ENCODE results near the gene DISP2. TPM values are rescaled to one million over a fixed set of nuclear protein-coding genes. Genes with fewer than 3 reads are reported as not detected.

Gene DISP2
- total and polyA plus RNA-seq, 4 donors, result under 0.01 to 0.23 (median under 0.01) TPM; not detected in 1

DNA sequence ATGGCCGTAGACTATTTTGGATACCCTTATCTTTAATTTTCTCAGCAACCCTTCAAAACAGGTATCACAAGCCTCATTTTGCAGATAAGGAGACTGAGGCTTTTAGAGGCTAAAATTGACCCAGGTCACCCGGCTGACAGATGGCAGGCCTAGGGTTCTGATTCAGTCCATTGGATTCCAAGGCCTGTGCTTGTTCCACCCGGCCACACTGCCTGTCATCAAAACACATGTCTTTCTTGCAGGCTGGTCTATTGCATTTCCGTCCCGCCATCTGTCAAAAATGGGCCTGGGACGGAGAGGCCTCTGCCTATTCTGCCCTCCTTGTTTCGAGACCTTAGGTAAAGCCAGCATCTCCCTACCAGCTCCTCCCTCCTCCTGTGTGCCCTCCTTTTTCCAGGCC lies 26.4 kb upstream of the DISP2 start:
- no peak overlapping the region for H3K4me3 ChIP-seq (ENCODE audit: low read depth in 1 of 3, low read length in 3 of 3)
- no peak overlapping the region for H3K27ac ChIP-seq (ENCODE audit: low read depth in 1 of 2, low read length in 2 of 2)
- TF ChIP-seq TAF1 (conservative IDR thresholded peaks at IDR 0.05) (no peak), EGR1 (IDR thresholded peaks at IDR 0.05; ENCODE audit: low read depth in 2 of 2) (no peak), FOXA2 (IDR thresholded peaks at IDR 0.05) (no peak), YY1 (IDR thresholded peaks at IDR 0.05) (no peak), HNF4G (IDR thresholded peaks at IDR 0.05) (no peak), RXRA (IDR thresholded peaks at IDR 0.05) (no peak), SP1 (IDR thresholded peaks at IDR 0.05) (no peak), JUND (IDR thresholded peaks at IDR 0.05) (no peak), NR2F2 (IDR thresholded peaks at IDR 0.05) (no peak)
- TF ChIP-seq, protein P1, sequence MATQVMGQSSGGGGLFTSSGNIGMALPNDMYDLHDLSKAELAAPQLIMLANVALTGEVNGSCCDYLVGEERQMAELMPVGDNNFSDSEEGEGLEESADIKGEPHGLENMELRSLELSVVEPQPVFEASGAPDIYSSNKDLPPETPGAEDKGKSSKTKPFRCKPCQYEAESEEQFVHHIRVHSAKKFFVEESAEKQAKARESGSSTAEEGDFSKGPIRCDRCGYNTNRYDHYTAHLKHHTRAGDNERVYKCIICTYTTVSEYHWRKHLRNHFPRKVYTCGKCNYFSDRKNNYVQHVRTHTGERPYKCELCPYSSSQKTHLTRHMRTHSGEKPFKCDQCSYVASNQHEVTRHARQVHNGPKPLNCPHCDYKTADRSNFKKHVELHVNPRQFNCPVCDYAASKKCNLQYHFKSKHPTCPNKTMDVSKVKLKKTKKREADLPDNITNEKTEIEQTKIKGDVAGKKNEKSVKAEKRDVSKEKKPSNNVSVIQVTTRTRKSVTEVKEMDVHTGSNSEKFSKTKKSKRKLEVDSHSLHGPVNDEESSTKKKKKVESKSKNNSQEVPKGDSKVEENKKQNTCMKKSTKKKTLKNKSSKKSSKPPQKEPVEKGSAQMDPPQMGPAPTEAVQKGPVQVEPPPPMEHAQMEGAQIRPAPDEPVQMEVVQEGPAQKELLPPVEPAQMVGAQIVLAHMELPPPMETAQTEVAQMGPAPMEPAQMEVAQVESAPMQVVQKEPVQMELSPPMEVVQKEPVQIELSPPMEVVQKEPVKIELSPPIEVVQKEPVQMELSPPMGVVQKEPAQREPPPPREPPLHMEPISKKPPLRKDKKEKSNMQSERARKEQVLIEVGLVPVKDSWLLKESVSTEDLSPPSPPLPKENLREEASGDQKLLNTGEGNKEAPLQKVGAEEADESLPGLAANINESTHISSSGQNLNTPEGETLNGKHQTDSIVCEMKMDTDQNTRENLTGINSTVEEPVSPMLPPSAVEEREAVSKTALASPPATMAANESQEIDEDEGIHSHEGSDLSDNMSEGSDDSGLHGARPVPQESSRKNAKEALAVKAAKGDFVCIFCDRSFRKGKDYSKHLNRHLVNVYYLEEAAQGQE (IDR thresholded peaks at IDR 0.05), result no peak
- TF ChIP-seq, protein P2, sequence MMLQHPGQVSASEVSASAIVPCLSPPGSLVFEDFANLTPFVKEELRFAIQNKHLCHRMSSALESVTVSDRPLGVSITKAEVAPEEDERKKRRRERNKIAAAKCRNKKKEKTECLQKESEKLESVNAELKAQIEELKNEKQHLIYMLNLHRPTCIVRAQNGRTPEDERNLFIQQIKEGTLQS (IDR thresholded peaks at IDR 0.05), result no peak
- no peak for DNase-seq (ENCODE audit: low spot score)
- H3K4me1 ChIP-seq (ENCODE audit: control insufficient read depth in 4 of 4, insufficient read depth in 4 of 4, low read length in 3 of 4), result peaks cover 0 to 14% (median 2%) of the 10 kb centered on the region in 4 donors
- no peak overlapping the region for H3K9ac ChIP-seq (ENCODE audit: low read depth in 1 of 2, low read length in 2 of 2)
- no peaks in the 10 kb centered on the region for H3K36me3 ChIP-seq (ENCODE audit: control insufficient read depth in 4 of 4, insufficient read depth in 3 of 4, low read depth in 1 of 4, low read length in 3 of 4)
- H3K9me3 ChIP-seq (ENCODE audit: control insufficient read depth in 4 of 4, low read length in 3 of 4), result no peaks in the 10 kb centered on the region
- WGBS, result 96% methylated on average over 7 of the region's 7 CpGs
- H3K27me3 ChIP-seq (ENCODE audit: control insufficient read depth in 4 of 4, insufficient read depth in 4 of 4, low read length in 3 of 4), result no peaks in the 10 kb centered on the region

DNA sequence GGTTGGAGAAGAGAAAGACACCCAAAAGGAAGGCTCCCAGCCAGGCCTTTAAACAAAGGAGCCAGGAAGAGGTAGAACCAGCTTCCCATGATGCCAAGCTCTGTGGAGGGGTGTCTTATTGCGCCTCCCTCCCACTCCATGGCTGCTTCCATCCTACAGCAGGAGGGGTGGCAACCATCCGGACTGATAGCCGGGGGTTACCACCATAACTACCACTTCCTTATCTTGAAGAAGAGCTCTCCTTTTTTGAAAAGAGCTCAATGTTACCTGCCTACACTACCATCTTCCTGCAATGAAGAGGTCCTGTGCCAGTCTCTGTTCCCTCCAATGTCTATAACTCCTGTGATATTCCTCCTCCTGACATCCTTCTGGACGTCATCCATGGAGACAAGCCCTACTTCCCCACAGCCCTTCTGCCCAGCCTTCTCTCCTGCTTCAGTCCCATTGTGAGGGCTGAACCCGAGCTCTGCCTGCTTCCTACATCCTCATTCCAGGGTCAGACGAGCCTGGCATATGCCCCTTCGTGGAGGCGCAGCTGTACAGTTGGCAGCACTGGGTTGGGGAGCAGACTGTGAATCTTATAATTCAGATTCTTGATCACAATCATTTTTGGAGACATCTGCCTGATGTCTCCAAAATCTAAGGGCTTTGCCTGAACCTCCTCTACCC lies 25.8 kb upstream of the DISP2 start:
- DNase-seq (ENCODE audit: low spot score), result no peak
- H3K4me3 ChIP-seq (ENCODE audit: low read depth in 1 of 3, low read length in 3 of 3), result no peak overlapping the region
- H3K36me3 ChIP-seq (ENCODE audit: control insufficient read depth in 4 of 4, insufficient read depth in 3 of 4, low read depth in 1 of 4, low read length in 3 of 4), result no peaks in the 10 kb centered on the region
- H3K9ac ChIP-seq (ENCODE audit: low read depth in 1 of 2, low read length in 2 of 2), result no peak overlapping the region
- WGBS, result 74% methylated on average over 8 of the region's 8 CpGs
- no peak for TF ChIP-seq JUND (IDR thresholded peaks at IDR 0.05)
- no peak for TF ChIP-seq YY1 (IDR thresholded peaks at IDR 0.05)
- no peak for TF ChIP-seq TAF1 (conservative IDR thresholded peaks at IDR 0.05)
- no peak for TF ChIP-seq HNF4G (IDR thresholded peaks at IDR 0.05)
- no peak for TF ChIP-seq SP1 (IDR thresholded peaks at IDR 0.05)
- TF ChIP-seq RXRA (IDR thresholded peaks at IDR 0.05), result no peak
- no peak for TF ChIP-seq FOXA2 (IDR thresholded peaks at IDR 0.05)
- TF ChIP-seq, protein P2 (IDR thresholded peaks at IDR 0.05), result no peak
- TF ChIP-seq GABPA (IDR thresholded peaks at IDR 0.05 in 1 of 2, conservative IDR thresholded peaks at IDR 0.05 in 1 of 2), result no peak
- no peak for TF ChIP-seq FOXA1 (IDR thresholded peaks at IDR 0.05)
- no peak for TF ChIP-seq HNF4A (conservative IDR thresholded peaks at IDR 0.05)
- TF ChIP-seq, protein P3, sequence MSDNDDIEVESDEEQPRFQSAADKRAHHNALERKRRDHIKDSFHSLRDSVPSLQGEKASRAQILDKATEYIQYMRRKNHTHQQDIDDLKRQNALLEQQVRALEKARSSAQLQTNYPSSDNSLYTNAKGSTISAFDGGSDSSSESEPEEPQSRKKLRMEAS (IDR thresholded peaks at IDR 0.05), result no peak
- no peak for TF ChIP-seq RAD21 (IDR thresholded peaks at IDR 0.05)
- TF ChIP-seq, protein P4, sequence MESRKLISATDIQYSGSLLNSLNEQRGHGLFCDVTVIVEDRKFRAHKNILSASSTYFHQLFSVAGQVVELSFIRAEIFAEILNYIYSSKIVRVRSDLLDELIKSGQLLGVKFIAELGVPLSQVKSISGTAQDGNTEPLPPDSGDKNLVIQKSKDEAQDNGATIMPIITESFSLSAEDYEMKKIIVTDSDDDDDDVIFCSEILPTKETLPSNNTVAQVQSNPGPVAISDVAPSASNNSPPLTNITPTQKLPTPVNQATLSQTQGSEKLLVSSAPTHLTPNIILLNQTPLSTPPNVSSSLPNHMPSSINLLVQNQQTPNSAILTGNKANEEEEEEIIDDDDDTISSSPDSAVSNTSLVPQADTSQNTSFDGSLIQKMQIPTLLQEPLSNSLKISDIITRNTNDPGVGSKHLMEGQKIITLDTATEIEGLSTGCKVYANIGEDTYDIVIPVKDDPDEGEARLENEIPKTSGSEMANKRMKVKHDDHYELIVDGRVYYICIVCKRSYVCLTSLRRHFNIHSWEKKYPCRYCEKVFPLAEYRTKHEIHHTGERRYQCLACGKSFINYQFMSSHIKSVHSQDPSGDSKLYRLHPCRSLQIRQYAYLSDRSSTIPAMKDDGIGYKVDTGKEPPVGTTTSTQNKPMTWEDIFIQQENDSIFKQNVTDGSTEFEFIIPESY (IDR thresholded peaks at IDR 0.05), result no peak
- TF ChIP-seq, protein P1 (IDR thresholded peaks at IDR 0.05), result no peak
- TF ChIP-seq, protein P5, sequence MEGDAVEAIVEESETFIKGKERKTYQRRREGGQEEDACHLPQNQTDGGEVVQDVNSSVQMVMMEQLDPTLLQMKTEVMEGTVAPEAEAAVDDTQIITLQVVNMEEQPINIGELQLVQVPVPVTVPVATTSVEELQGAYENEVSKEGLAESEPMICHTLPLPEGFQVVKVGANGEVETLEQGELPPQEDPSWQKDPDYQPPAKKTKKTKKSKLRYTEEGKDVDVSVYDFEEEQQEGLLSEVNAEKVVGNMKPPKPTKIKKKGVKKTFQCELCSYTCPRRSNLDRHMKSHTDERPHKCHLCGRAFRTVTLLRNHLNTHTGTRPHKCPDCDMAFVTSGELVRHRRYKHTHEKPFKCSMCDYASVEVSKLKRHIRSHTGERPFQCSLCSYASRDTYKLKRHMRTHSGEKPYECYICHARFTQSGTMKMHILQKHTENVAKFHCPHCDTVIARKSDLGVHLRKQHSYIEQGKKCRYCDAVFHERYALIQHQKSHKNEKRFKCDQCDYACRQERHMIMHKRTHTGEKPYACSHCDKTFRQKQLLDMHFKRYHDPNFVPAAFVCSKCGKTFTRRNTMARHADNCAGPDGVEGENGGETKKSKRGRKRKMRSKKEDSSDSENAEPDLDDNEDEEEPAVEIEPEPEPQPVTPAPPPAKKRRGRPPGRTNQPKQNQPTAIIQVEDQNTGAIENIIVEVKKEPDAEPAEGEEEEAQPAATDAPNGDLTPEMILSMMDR (IDR thresholded peaks at IDR 0.05; ENCODE audit: low read depth, low read length, missing input control), result no peak
- no peak for TF ChIP-seq EGR1 (IDR thresholded peaks at IDR 0.05; ENCODE audit: low read depth in 2 of 2)
- TF ChIP-seq NR2F2 (IDR thresholded peaks at IDR 0.05), result no peak
- no peaks in the 10 kb centered on the region for H3K27me3 ChIP-seq (ENCODE audit: control insufficient read depth in 4 of 4, insufficient read depth in 4 of 4, low read length in 3 of 4)
- no peaks in the 10 kb centered on the region for H3K9me3 ChIP-seq (ENCODE audit: control insufficient read depth in 4 of 4, low read length in 3 of 4)
- peaks cover 0 to 14% (median 2%) of the 10 kb centered on the region in 4 donors for H3K4me1 ChIP-seq (ENCODE audit: control insufficient read depth in 4 of 4, insufficient read depth in 4 of 4, low read length in 3 of 4)
- H3K27ac ChIP-seq (ENCODE audit: low read depth in 1 of 2, low read length in 2 of 2), result no peak overlapping the region

All from liver (tissue), 9 donors.